Mesothelial cell of epicardium (in vitro differentiated cells): ENCODE data around the gene SNTB2. TPM values are rescaled to one million over a fixed set of nuclear protein-coding genes. Genes with fewer than 3 reads are reported as not detected.
A peak's percentile ranks its signal among the peaks of the same experiment; 100 is the strongest.

Experiments
- DNase-seq, 2 experiments: peaks; one replicate each; pipeline ENCODE4 v3.0.0; 2021; ENCODE audit warnings: low spot score in 2 of 2; ENCODE audit not compliant: unreplicated experiment in 2 of 2
- H3K27ac Mint-ChIP-seq: 2 replicates; pipeline ENCODE4 v1.8.0; 2021; ENCODE audit warnings: mixed read lengths
- H3K27me3 Mint-ChIP-seq: 2 replicates; pipeline ENCODE4 v1.8.0; 2021; ENCODE audit warnings: low read depth, mixed read lengths
- H3K36me3 Mint-ChIP-seq: 2 replicates; pipeline ENCODE4 v1.8.0; 2021; ENCODE audit warnings: mixed read lengths
- H3K4me1 Mint-ChIP-seq: 2 replicates; pipeline ENCODE4 v1.8.0; 2021; ENCODE audit warnings: mixed read lengths
- H3K4me3 Mint-ChIP-seq: 2 replicates; pipeline ENCODE4 v1.8.0; 2021; ENCODE audit warnings: mild to moderate bottlenecking, moderate library complexity, mixed read lengths
- H3K9me3 Mint-ChIP-seq: 2 replicates; pipeline ENCODE4 v1.8.0; 2021; ENCODE audit warnings: mixed read lengths
- total RNA-seq: library from RNA; stranded (reverse); gene quantifications from 3 replicates; pipeline ENCODE4 v1.2.1, GENCODE V29; 2021
- TF ChIP-seq, protein P1 (sequence below): fragments of 200-600 bp; sonication (generic); IDR thresholded peaks from one replicate; pipeline ENCODE4 v1.5.0; 2021; ENCODE audit warnings: antibody characterized with exemption; ENCODE audit not compliant: unreplicated experiment

SNTB2 gene
- total RNA-seq, 1 donor from 2014 or later: 26.7 TPM

DNA sequence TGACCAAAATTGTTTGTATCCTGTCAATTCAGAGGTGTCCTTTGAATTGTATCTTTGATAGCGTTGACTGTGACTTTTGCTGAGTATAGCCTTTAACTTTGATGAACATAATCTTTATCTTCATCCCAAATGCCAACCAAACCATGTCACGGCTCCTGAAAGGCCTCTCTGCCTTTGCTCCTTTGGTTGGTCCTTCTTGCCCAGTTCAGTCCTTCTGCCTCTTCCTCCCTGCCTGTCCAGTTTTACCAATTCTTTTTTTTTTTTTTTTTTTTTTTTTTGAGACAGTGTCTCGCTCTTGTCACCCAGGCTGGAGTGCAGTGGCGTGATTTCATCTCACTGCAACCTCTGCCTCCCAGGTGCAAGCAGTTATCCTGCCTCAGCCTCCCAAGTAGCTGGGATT lies 111.3 kb downstream of the SNTB2 start:
- TF ChIP-seq, protein P1, sequence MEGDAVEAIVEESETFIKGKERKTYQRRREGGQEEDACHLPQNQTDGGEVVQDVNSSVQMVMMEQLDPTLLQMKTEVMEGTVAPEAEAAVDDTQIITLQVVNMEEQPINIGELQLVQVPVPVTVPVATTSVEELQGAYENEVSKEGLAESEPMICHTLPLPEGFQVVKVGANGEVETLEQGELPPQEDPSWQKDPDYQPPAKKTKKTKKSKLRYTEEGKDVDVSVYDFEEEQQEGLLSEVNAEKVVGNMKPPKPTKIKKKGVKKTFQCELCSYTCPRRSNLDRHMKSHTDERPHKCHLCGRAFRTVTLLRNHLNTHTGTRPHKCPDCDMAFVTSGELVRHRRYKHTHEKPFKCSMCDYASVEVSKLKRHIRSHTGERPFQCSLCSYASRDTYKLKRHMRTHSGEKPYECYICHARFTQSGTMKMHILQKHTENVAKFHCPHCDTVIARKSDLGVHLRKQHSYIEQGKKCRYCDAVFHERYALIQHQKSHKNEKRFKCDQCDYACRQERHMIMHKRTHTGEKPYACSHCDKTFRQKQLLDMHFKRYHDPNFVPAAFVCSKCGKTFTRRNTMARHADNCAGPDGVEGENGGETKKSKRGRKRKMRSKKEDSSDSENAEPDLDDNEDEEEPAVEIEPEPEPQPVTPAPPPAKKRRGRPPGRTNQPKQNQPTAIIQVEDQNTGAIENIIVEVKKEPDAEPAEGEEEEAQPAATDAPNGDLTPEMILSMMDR: no peak
- H3K9me3 Mint-ChIP-seq: no peaks in the 10 kb centered on the region
- H3K27ac Mint-ChIP-seq: no peak overlapping the region
- DNase-seq: no peak
- no peaks in the 10 kb centered on the region for H3K27me3 Mint-ChIP-seq
- no peak overlapping the region for H3K4me3 Mint-ChIP-seq
- no peaks in the 10 kb centered on the region for H3K4me1 Mint-ChIP-seq
- H3K36me3 Mint-ChIP-seq: peaks cover 16% of the 10 kb centered on the region

- no peak overlapping the region for H3K27ac Mint-ChIP-seq
- H3K9me3 Mint-ChIP-seq: no peaks in the 10 kb centered on the region
- no peaks in the 10 kb centered on the region for H3K27me3 Mint-ChIP-seq
- TF ChIP-seq, protein P1: no peak
- no peak overlapping the region for H3K4me3 Mint-ChIP-seq
- no peaks in the 10 kb centered on the region for H3K4me1 Mint-ChIP-seq
- peaks cover 17% of the 10 kb centered on the region for H3K36me3 Mint-ChIP-seq
- DNase-seq: no peak
Observed at GRCh38 chr16:69301187-69301586, 114.2 kb downstream of the SNTB2 start.

DNA sequence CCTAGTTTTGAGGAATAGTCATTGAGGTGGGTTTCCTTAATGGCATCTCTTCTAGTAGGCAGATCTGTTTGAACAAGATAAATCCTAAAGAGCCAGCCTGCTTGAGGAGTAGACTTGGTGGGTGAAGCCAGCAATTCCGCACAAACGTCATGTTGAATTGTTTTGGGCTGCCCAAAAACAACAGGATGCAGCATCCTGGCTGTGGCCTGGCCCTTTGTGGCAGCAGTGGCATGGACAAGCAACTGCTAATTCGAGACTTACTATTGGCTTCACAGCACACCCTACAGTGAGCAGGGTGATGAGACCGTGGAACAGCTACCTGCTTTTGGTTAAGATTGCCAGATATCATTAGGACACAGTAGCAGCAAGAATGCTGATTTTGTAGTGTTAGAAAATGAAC lies 114.9 kb downstream of the SNTB2 start:
- peak in 1 of 2 experiments; percentile 26 for DNase-seq
- Mint-ChIP-seq H3K9me3 (no peaks in the 10 kb centered on the region), H3K36me3 (peaks cover 16% of the 10 kb centered on the region), H3K4me1 (no peaks in the 10 kb centered on the region), H3K4me3 (no peak overlapping the region), H3K27ac (no peak overlapping the region), H3K27me3 (no peaks in the 10 kb centered on the region)
- TF ChIP-seq, protein P1: no peak

DNA sequence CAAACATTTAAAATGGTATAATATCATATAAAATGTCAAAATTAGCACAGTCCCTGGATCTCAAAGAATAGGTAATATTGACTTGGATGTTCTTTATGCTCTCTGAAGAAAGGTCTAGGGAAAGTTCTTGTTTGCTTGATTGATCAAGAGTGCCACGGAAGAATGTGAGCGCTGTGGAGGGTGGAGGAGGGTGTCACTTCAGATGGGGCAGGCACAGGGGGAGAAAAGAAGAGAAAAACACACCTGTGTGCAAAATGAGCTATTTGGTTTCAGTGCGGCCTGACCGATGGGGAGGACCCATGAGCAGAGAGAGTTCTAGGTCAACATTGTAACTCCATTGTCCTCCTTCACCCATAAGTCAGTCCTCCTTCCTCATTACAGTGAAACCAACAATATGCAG lies 115.3 kb downstream of the SNTB2 start:
- TF ChIP-seq, protein P1: no peak
- Mint-ChIP-seq H3K27me3 (no peaks in the 10 kb centered on the region), H3K27ac (no peak overlapping the region), H3K4me1 (no peaks in the 10 kb centered on the region), H3K4me3 (no peak overlapping the region), H3K36me3 (peaks cover 16% of the 10 kb centered on the region), H3K9me3 (no peaks in the 10 kb centered on the region)
- peak in 1 of 2 experiments; percentile 1 for DNase-seq

GRCh38 chr16:69306031-69306430 lies 119.1 kb downstream of the SNTB2 start:
- Mint-ChIP-seq H3K36me3 (peaks cover 6% of the 10 kb centered on the region), H3K27me3 (no peaks in the 10 kb centered on the region), H3K9me3 (no peaks in the 10 kb centered on the region), H3K4me1 (peaks cover 2% of the 10 kb centered on the region), H3K4me3 (no peak overlapping the region), H3K27ac (no peak overlapping the region)
- no peak for DNase-seq
- TF ChIP-seq, protein P1: no peak

DNA sequence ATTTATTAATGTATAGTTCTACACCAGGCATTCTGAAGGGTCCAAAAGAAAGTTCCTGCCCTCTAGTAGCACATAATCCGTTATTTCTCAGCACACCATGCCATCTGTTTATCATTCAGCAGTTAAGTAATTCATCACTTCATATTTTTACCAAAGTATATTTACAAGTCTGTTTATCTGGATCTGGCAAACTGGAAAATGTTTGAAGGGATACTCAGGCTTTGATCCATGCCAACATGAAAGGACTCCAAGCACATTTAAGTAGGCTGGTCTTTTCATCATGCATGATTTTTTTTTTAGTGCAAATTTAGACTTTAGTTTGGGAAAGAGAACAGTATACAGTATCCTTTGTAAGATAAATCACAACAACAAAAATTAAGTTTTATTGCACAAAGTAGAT lies 120.1 kb downstream of the SNTB2 start:
- DNase-seq: no peak
- no peak overlapping the region for H3K27ac Mint-ChIP-seq
- TF ChIP-seq, protein P1: no peak
- peaks cover 2% of the 10 kb centered on the region for H3K36me3 Mint-ChIP-seq
- no peaks in the 10 kb centered on the region for H3K27me3 Mint-ChIP-seq
- H3K4me3 Mint-ChIP-seq: no peak overlapping the region
- no peaks in the 10 kb centered on the region for H3K9me3 Mint-ChIP-seq
- H3K4me1 Mint-ChIP-seq: peaks cover 4% of the 10 kb centered on the region
